HL-60 (cell line): Measurements from ENCODE around the gene OR10AD1.

ENCODE experiments used
- DNase-seq, 2 experiments: peaks; one replicate each; pipeline ENCODE4 v3.0.0-alpha.2; 2010 to 2020; ENCODE audit warnings: low read depth in 1 of 2, low spot score in 1 of 2
- H3K27ac ChIP-seq: fragments of 250-450 bp; sonication (Bioruptor Pico); replicated peaks from 2 replicates; pipeline ENCODE4 v1.5.1; 2020; ENCODE audit warnings: mild to moderate bottlenecking, moderate library complexity
- H3K27me3 ChIP-seq: fragments of 250-450 bp; sonication (Bioruptor Pico); 2 replicates; pipeline ENCODE4 v1.5.1; 2021; ENCODE audit warnings: mild to moderate bottlenecking, moderate library complexity; ENCODE audit not compliant: insufficient read depth, poor library complexity, severe bottlenecking
- H3K4me3 ChIP-seq: replicated peaks from 2 replicates; pipeline ENCODE4 v1.5.1; 2011; ENCODE audit warnings: mild to moderate bottlenecking, control low read depth, low read length; ENCODE audit not compliant: insufficient read depth
- GABPA ChIP-seq: IDR thresholded peaks from 2 replicates; pipeline ENCODE4 v1.6.1; 2012; ENCODE audit warnings: low read depth
- POLR2AphosphoS5 ChIP-seq: IDR thresholded peaks from 2 replicates; pipeline ENCODE4 v1.6.1; 2012; ENCODE audit warnings: low read depth
- REST ChIP-seq: IDR thresholded peaks from 2 replicates; pipeline ENCODE4 v1.6.1; 2012; ENCODE audit warnings: low read depth; ENCODE audit not compliant: insufficient replicate concordance
- SPI1 ChIP-seq: IDR thresholded peaks from 2 replicates; pipeline ENCODE4 v1.6.1; 2012; ENCODE audit warnings: low read depth, mild to moderate bottlenecking, borderline replicate concordance
- TF ChIP-seq, protein P1 (sequence below): IDR thresholded peaks from one replicate; pipeline ENCODE4 v1.5.1; 2011; ENCODE audit warnings: low read length, control low read depth, inconsistent platforms; ENCODE audit not compliant: insufficient read depth

OR10AD1 gene

DNA sequence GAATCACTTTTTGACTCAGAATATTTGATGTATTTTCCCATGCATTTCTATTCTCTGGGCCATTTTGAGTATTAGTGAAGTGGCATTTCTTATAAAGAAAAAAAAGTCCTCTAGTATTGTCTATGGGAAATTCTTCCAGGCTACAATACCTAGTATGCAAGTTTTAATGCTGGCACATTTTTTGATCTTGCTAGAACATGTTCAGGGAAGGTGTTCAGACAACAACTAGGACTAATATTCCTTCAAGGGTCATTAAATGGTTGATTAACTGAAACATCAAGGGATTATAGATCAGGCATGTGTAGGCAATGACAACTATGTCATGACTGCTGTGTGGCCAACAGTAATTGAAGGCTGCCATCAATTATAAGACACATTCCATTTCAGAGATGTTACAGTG is 12.0 kb downstream of the OR10AD1 start:
- Histone ChIP-seq H3K27ac (no peak overlapping the region), H3K27me3 (peaks cover 5% of the 10 kb centered on the region), H3K4me3 (no peak overlapping the region)
- DNase-seq = no peak
- TF ChIP-seq GABPA (no peak), SPI1 (no peak), POLR2AphosphoS5 (no peak), REST (no peak)
- TF ChIP-seq, protein P1, sequence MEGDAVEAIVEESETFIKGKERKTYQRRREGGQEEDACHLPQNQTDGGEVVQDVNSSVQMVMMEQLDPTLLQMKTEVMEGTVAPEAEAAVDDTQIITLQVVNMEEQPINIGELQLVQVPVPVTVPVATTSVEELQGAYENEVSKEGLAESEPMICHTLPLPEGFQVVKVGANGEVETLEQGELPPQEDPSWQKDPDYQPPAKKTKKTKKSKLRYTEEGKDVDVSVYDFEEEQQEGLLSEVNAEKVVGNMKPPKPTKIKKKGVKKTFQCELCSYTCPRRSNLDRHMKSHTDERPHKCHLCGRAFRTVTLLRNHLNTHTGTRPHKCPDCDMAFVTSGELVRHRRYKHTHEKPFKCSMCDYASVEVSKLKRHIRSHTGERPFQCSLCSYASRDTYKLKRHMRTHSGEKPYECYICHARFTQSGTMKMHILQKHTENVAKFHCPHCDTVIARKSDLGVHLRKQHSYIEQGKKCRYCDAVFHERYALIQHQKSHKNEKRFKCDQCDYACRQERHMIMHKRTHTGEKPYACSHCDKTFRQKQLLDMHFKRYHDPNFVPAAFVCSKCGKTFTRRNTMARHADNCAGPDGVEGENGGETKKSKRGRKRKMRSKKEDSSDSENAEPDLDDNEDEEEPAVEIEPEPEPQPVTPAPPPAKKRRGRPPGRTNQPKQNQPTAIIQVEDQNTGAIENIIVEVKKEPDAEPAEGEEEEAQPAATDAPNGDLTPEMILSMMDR = no peak

DNA sequence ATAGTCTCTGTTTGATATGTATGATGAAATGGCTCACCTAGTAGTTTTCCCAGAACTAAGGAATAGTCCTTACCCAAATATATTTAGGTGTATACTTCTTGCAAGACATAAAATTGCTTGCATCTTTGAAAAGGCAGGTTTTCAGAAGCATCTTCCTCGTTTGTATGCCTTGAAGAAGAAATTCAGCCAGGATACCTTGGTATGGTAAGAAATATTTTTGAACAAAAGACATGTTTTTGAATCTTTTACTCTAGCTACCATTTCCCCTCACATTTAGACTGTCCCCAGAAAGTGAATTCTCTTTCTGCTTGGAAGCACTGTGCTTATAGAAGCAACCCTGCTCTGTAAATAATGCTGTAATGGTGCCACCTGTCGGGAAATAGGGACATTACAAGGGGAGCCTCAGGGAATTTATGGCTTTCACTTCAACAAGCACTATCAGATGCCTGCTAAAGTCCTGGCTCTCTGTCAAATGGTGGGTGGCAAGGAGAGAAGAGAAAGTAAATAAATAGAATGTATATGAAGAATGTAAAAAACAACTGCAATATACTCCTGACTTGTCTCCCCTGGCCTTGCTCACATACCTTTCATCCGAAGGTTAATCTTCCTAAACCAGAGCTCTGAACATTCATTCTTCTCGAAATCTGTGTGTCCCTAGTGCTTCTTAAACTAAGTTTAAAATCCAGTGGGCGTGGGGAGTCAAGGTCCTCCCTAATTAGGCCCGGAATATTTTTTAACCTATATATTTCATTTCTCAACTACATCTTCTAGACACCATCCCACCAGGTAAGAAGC is 13.6 kb downstream of the OR10AD1 start:
- TF ChIP-seq POLR2AphosphoS5 = no peak
- TF ChIP-seq, protein P1 = peak; percentile 90
- no peak overlapping the region for H3K4me3 ChIP-seq
- H3K27me3 ChIP-seq = peaks cover 16% of the 10 kb centered on the region
- H3K27ac ChIP-seq = no peak overlapping the region
- peak in 1 of 2 experiments; percentile 58 for DNase-seq

DNA sequence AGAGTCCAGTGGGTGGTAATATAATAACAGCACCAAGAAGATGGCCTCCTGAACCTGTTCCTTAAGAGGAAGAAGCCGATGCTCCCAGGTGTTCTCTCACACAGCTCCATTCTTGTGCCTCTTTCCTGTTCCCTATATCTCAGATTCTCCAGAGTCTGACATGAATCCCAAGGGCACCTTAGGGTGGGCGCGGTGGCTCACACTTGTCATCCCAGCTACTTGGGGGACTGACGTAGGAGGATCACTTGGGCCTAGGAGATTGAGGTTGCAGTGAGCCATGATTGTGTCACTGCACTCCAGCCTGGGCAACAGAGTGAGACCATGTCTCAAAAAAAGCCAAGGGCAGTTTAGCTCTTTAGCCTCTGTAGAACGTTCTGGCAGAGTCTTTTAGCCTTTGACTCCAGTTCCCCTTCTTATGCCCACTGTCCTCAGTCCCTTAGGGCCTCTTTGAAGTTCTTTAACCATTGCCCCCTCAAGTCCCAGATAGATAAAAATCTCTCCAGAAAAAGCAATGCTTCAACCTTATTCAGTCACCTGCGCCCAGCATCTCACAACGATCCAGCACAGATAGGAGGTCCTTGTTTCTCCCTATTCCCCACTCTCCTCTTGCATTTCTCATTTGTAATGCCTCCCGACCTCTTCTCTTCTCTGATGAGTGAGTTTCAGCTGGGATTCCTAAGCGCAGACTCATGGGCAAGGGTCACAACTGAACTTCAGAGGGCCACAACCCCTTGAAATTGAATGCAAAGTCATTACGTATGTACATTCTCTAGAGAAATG is 15.0 kb downstream of the OR10AD1 start:
- H3K27me3 ChIP-seq = peaks cover 26% of the 10 kb centered on the region
- no peak for DNase-seq
- TF ChIP-seq POLR2AphosphoS5 (no peak), SPI1 (no peak), GABPA (no peak), REST (no peak)
- TF ChIP-seq, protein P1 = no peak
- H3K27ac ChIP-seq = no peak overlapping the region
- H3K4me3 ChIP-seq = no peak overlapping the region
